Gastroesophageal sphincter (tissue), 4 donors: ENCODE measurements around the gene USP54. TPM values are rescaled to one million over a fixed set of nuclear protein-coding genes. Genes with fewer than 3 reads are reported as not detected.

ENCODE experiments used
- ATAC-seq: fragments of 150-250 bp; one replicate; pipeline ENCODE4 v1.9.1; 2016; ENCODE audit warnings: mild to moderate bottlenecking, moderate library complexity
- H3K27ac ChIP-seq, 4 donors: fragments of 200-600 bp; sonication (generic) in 3 of 4; 1 replicate in 3 of 4; 2 replicates in 1 of 4; pipeline ENCODE4 v1.5.1; 2016 to 2019
- H3K27me3 ChIP-seq: fragments of 200-600 bp; sonication (generic); one replicate; pipeline ENCODE4 v1.5.1; 2019
- H3K36me3 ChIP-seq, 2 donors: fragments of 200-600 bp; sonication (generic); one replicate each; pipeline ENCODE4 v1.5.1; 2019; ENCODE audit warnings: control low read depth in 1 of 2
- H3K4me1 ChIP-seq, 3 donors: fragments of 200-600 bp; sonication (generic); 1 replicate in 2 of 3; 2 replicates in 1 of 3; pipeline ENCODE4 v1.5.1; 2016 to 2019; ENCODE audit warnings: control low read depth in 2 of 3
- H3K4me3 ChIP-seq, 2 donors: fragments of 200-600 bp; sonication (generic); one replicate each; pipeline ENCODE4 v1.5.1; 2019; ENCODE audit warnings: mild to moderate bottlenecking in 1 of 2, moderate library complexity in 1 of 2
- H3K9me3 ChIP-seq, 3 donors: fragments of 200-600 bp; sonication (generic); one replicate each; pipeline ENCODE4 v1.5.1; 2017 to 2019; ENCODE audit warnings: control low read depth in 2 of 3
- EP300 ChIP-seq: sonication (generic); formaldehyde crosslinking; IDR thresholded peaks from one replicate; pipeline ENCODE4 v1.6.1; 2017; ENCODE audit warnings: antibody characterized with exemption, mild to moderate bottlenecking
- POLR2A ChIP-seq, 2 donors: fragments of 450-650 bp; IDR thresholded peaks; one replicate each; pipeline ENCODE4 v1.6.1; 2017; ENCODE audit warnings: antibody characterized with exemption in 2 of 2, mild to moderate bottlenecking in 2 of 2, moderate library complexity in 1 of 2
- POLR2AphosphoS5 ChIP-seq: sonication (generic); formaldehyde crosslinking; IDR thresholded peaks from one replicate; pipeline ENCODE4 v1.6.1; 2017; ENCODE audit warnings: antibody characterized with exemption
- WGBS, 2 donors: methylation state at CpG; one replicate each; pipeline ENCODE4 v1.1.5; 2018; ENCODE audit warnings: low coverage in 1 of 2; 5-methylcytosine and 5-hydroxymethylcytosine counted together
- total RNA-seq, 4 donors: library from RNA; depleted of rRNA; stranded (reverse); fragments of >200 nt; gene quantifications; one replicate each; pipeline ENCODE4 v1.1.0, GENCODE V29; 2016
- TF ChIP-seq, protein P1 (sequence below), 4 experiments: fragments of 200-600 bp in 2 of 4; fragments of 450-650 bp in 2 of 4; sonication (generic) in 1 of 4; IDR thresholded peaks; one replicate each; pipeline ENCODE4 v1.5.1; 2017 to 2019; ENCODE audit warnings: antibody characterized with exemption in 4 of 4, mild to moderate bottlenecking in 2 of 4, moderate library complexity in 2 of 4

The USP54 gene
- total RNA-seq, 4 donors from 2014 or later, result 27.1 to 106 (median 53.8) TPM

DNA sequence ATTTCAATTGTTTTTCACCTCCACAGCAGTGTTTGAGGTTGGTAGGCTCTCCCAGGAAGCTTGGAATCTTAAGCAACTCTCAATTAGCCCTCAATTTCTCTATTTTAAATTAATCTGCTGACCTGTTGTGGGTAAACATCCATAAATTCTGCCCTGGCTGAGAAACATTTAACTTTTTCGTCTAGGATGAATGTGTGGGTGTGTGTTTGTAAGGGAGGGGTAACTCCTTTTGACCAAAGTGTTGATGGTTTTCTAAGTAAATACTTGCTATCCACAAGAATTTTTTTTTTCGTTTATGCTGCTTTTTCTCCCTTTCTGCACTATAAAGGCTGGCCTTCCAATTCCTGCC, 96.3 kb downstream of the USP54 start:
- Histone ChIP-seq H3K27ac (peak overlapping the region; percentile 90 to 98 (median 96)), H3K4me3 (peak overlapping the region; percentile 87 to 98), H3K9me3 (no peaks in the 10 kb centered on the region), H3K36me3 (peaks cover 0 to 29% of the 10 kb centered on the region in 2 donors), H3K27me3 (no peaks in the 10 kb centered on the region), H3K4me1 (peaks cover 3 to 67% (median 15%) of the 10 kb centered on the region in 3 donors)
- 0% methylated on average over 1 to 2 of the region's 2 CpGs for WGBS, 2 donors
- ATAC-seq, result no peak
- TF ChIP-seq POLR2AphosphoS5 (no peak), POLR2A (IDR thresholded peaks at IDR 0.05) (no peak), EP300 (no peak)
- TF ChIP-seq, protein P1, sequence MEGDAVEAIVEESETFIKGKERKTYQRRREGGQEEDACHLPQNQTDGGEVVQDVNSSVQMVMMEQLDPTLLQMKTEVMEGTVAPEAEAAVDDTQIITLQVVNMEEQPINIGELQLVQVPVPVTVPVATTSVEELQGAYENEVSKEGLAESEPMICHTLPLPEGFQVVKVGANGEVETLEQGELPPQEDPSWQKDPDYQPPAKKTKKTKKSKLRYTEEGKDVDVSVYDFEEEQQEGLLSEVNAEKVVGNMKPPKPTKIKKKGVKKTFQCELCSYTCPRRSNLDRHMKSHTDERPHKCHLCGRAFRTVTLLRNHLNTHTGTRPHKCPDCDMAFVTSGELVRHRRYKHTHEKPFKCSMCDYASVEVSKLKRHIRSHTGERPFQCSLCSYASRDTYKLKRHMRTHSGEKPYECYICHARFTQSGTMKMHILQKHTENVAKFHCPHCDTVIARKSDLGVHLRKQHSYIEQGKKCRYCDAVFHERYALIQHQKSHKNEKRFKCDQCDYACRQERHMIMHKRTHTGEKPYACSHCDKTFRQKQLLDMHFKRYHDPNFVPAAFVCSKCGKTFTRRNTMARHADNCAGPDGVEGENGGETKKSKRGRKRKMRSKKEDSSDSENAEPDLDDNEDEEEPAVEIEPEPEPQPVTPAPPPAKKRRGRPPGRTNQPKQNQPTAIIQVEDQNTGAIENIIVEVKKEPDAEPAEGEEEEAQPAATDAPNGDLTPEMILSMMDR (IDR thresholded peaks at IDR 0.05), result no peak

DNA sequence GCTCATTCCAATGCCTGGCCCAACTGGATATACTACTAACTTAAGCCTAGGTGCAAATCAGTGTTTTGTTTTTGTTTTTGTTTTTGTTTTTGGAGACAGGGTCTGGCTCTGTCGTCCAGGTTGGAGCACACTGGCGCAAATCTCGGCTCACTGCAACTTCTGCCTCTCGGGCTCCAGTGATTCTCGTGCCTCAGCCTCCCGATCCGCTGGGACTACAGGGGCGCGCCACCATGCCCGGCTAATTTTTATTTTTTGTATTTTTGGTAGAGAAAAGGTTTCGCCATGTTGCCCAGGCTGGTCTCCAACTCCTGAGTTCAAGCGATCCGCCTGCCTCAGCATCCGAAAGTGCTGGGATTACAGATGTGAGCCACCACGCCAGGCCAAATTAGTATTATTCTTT, 96.9 kb downstream of the USP54 start:
- peak overlapping the region in 1 of 2 donors; percentile 87 for H3K4me3 ChIP-seq
- H3K27ac ChIP-seq, result peak overlapping the region in 2 of 4 donors; percentile 96 to 98
- H3K9me3 ChIP-seq, result no peaks in the 10 kb centered on the region
- WGBS, 2 donors, result 89 to 92% methylated on average over 8 to 15 of the region's 15 CpGs
- peaks cover 0 to 22% of the 10 kb centered on the region in 2 donors for H3K36me3 ChIP-seq
- H3K27me3 ChIP-seq, result no peaks in the 10 kb centered on the region
- TF ChIP-seq, protein P1 (IDR thresholded peaks at IDR 0.05), result no peak
- no peak for TF ChIP-seq POLR2A (IDR thresholded peaks at IDR 0.05)
- TF ChIP-seq POLR2AphosphoS5, result no peak
- no peak for TF ChIP-seq EP300
- ATAC-seq, result no peak
- peaks cover 3 to 71% (median 15%) of the 10 kb centered on the region in 3 donors for H3K4me1 ChIP-seq

DNA sequence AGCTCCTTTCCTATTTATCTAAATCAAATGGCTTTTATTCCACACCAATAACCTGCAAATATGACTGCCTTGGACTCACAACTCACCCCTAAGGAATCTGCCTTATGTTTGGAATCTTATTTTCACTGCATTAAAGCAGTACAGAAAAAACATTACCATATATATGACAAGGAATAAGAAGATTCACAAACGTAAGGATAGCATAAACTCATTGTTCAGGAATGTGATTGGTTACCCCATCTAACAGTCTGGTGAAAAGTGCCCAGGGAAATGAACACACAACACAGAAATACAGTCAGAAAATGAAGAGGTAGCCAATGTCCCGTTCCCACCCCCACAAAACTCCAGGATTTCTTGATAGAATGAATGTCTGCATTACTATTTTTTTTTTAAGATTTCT, 97.4 kb downstream of the USP54 start:
- TF ChIP-seq POLR2A (IDR thresholded peaks at IDR 0.05) (no peak), POLR2AphosphoS5 (no peak), EP300 (no peak)
- TF ChIP-seq, protein P1 (IDR thresholded peaks at IDR 0.05), result no peak
- Histone ChIP-seq H3K27me3 (no peaks in the 10 kb centered on the region), H3K27ac (peak overlapping the region in 2 of 4 donors; percentile 96 to 98), H3K36me3 (peaks cover 0 to 18% of the 10 kb centered on the region in 2 donors), H3K4me3 (peak overlapping the region in 1 of 2 donors; percentile 87), H3K9me3 (no peaks in the 10 kb centered on the region), H3K4me1 (peaks cover 3 to 71% (median 15%) of the 10 kb centered on the region in 3 donors)
- ATAC-seq, result no peak
- WGBS, 2 donors, result 18 to 33% methylated on average over 2 of the region's 2 CpGs

DNA sequence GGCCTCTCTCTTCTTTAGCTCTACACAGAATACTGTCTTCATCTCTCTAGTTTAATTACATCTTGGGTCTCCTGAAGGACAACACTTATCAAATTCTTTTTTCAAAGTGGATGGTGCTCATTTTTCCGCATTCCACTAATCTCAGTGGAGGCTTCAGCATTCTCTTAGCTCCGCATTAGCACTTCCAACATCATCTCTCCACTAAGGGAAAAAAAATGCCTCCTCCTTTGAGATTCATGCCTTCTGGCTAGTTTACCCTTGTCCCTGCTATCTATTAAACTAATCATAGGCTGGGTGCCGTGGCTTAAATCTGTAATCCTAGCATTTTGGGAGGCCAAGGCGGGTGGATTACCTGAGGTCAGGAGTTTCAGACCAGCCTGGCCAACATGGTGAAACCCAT, 104.5 kb downstream of the USP54 start:
- no peak overlapping the region for H3K27ac ChIP-seq
- H3K4me1 ChIP-seq, result peaks cover 0 to 30% (median 0%) of the 10 kb centered on the region in 3 donors
- ATAC-seq, result no peak
- no peak for TF ChIP-seq POLR2A (IDR thresholded peaks at IDR 0.05)
- no peak for TF ChIP-seq EP300
- TF ChIP-seq POLR2AphosphoS5, result no peak
- TF ChIP-seq, protein P1 (IDR thresholded peaks at IDR 0.05), result no peak
- H3K9me3 ChIP-seq, result no peaks in the 10 kb centered on the region
- WGBS, 2 donors, result 83 to 85% methylated on average over 1 to 2 of the region's 4 CpGs
- no peaks in the 10 kb centered on the region for H3K27me3 ChIP-seq
- H3K4me3 ChIP-seq, result no peak overlapping the region
- peaks cover 0 to 17% of the 10 kb centered on the region in 2 donors for H3K36me3 ChIP-seq

DNA sequence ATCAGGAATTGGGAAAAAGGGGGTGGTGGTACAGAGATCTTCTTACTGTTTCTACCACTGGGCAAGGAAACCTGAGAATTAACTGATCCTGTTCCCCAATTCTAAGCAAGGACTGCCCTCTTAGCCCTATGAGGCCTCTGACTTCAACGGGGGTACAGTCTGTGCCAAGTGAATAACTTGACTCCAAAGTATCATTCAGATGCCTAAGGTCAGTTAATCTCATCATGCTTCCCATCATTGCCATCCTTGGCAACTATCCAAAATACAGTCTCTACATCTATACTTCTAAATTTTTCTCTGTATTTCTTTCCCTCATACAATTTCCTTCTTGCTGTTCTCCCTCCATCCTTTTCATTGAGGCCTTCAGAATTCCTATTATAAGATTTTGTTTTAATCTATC, 105.8 kb downstream of the USP54 start:
- no peak for ATAC-seq
- WGBS, 2 donors, result 33 to 43% methylated on average over 1 of the region's 1 CpG
- Histone ChIP-seq H3K4me3 (no peak overlapping the region), H3K36me3 (peaks cover 0 to 17% of the 10 kb centered on the region in 2 donors), H3K9me3 (no peaks in the 10 kb centered on the region), H3K4me1 (peaks cover 0 to 19% (median 0%) of the 10 kb centered on the region in 3 donors), H3K27me3 (no peaks in the 10 kb centered on the region), H3K27ac (no peak overlapping the region)
- TF ChIP-seq POLR2AphosphoS5 (no peak), POLR2A (IDR thresholded peaks at IDR 0.05) (no peak), EP300 (no peak)
- TF ChIP-seq, protein P1 (IDR thresholded peaks at IDR 0.05), result no peak
